NK-92 treated with Interleukin-12 subunit alpha and Interleukin-12 subunit beta, amount 100 ng/mL, for 24 hours (cell line): ENCODE data around the gene MED16.
A peak's percentile ranks its signal among the peaks of the same experiment; 100 is the strongest.

Experiments
- DNase-seq: peaks from one replicate; lab custom pipeline; 2025; lab: John Stamatoyannopoulos, UW

The MED16 gene

GRCh38 chr19:927780-928401 is 34.9 kb upstream of the MED16 start:
- no peak for DNase-seq

GRCh38 chr19:927351-927779 is 34.4 kb upstream of the MED16 start:
- DNase-seq: no peak

GRCh38 chr19:926589-927350 is 33.8 kb upstream of the MED16 start:
- DNase-seq: no peak

- no peak for DNase-seq
Observed at GRCh38 chr19:926323-926588, 33.3 kb upstream of the MED16 start.

GRCh38 chr19:925526-926322 is 32.7 kb upstream of the MED16 start, which contains the start of gene ARID3A:
Gene ARID3A, plus strand, starts transcription at chr19:926035. Its CDS starts 3,494 bp downstream, at chr19:929529.
- peak; percentile 81 for DNase-seq

GRCh38 chr19:925087-925525 is 32.1 kb upstream of the MED16 start:
- DNase-seq: peak; percentile 76

- no peak for DNase-seq
Observed at GRCh38 chr19:924553-925086, 31.6 kb upstream of the MED16 start.

- DNase-seq: no peak
Observed at GRCh38 chr19:920051-920864, 27.3 kb upstream of the MED16 start.

GRCh38 chr19:919199-920050 is 26.4 kb upstream of the MED16 start:
- DNase-seq: no peak

- no peak for DNase-seq
Observed at GRCh38 chr19:918481-919198, 25.7 kb upstream of the MED16 start.

- no peak for DNase-seq
Observed at GRCh38 chr19:918152-918437, 25.1 kb upstream of the MED16 start.

GRCh38 chr19:917323-918151 is 24.6 kb upstream of the MED16 start, which contains the start of gene KISS1R:
Gene KISS1R, plus strand, starts transcription at chr19:917333. Its CDS starts 170 bp downstream, at chr19:917503.
- no peak for DNase-seq

- no peak for DNase-seq
Observed at GRCh38 chr19:916645-917322, 23.8 kb upstream of the MED16 start.

GRCh38 chr19:913080-913748 is 20.2 kb upstream of the MED16 start, which contains the start of gene R3HDM4:
Gene R3HDM4, minus strand, starts transcription at chr19:913219. Its CDS starts 62 bp downstream, at chr19:913157.
- DNase-seq: peak; percentile 43

GRCh38 chr19:912181-913079 is 19.4 kb upstream of the MED16 start:
- DNase-seq: no peak

- no peak for DNase-seq
Observed at GRCh38 chr19:911197-912033, 18.4 kb upstream of the MED16 start.
